ENCODE results near the gene PINLYP.
"Not testable (repeated sequence)": the region's sequence is repeated elsewhere in the genome, so short reads cannot be mapped to it uniquely, and the experiment has no call there.

PINLYP gene

DNA sequence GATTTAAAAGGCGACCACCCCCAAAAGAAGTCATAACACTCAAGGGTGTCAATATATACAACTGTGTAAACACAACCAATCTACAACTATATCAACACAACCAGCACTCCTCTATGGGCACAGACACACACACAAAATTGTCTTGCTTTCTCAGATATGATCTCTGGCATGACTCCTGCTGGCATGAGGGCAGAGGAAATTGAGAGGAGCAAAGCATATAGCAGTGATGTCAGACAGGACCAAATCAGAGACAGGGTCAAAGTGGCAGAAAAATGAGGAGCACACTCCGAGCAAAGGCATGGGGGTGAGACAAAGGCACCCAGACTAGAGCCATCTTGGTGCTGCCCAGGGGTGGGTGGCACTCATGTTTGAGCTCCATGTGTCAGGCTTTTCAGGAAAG lies 10.7 kb downstream of the PINLYP start:
- TF ChIP-seq, protein P1, sequence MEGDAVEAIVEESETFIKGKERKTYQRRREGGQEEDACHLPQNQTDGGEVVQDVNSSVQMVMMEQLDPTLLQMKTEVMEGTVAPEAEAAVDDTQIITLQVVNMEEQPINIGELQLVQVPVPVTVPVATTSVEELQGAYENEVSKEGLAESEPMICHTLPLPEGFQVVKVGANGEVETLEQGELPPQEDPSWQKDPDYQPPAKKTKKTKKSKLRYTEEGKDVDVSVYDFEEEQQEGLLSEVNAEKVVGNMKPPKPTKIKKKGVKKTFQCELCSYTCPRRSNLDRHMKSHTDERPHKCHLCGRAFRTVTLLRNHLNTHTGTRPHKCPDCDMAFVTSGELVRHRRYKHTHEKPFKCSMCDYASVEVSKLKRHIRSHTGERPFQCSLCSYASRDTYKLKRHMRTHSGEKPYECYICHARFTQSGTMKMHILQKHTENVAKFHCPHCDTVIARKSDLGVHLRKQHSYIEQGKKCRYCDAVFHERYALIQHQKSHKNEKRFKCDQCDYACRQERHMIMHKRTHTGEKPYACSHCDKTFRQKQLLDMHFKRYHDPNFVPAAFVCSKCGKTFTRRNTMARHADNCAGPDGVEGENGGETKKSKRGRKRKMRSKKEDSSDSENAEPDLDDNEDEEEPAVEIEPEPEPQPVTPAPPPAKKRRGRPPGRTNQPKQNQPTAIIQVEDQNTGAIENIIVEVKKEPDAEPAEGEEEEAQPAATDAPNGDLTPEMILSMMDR (IDR thresholded peaks at IDR 0.05; ENCODE audit: insufficient read depth, low read length): no peak
- TF ChIP-seq GABPA (IDR thresholded peaks at IDR 0.05; ENCODE audit: low read depth) (no peak), REST (IDR thresholded peaks at IDR 0.05; ENCODE audit: insufficient replicate concordance, low read depth) (no peak), SPI1 (IDR thresholded peaks at IDR 0.05; ENCODE audit: borderline replicate concordance, low read depth) (no peak), POLR2AphosphoS5 (IDR thresholded peaks at IDR 0.05; ENCODE audit: low read depth) (no peak)
- H3K4me3 ChIP-seq (replicated peaks; ENCODE audit: insufficient read depth, low read length): no peak overlapping the region
- DNase-seq (ENCODE audit: low read depth in 1 of 2, low spot score in 1 of 2): no peak
- H3K27me3 ChIP-seq (ENCODE audit: insufficient read depth, poor library complexity, severe bottlenecking): no peaks in the 10 kb centered on the region
- H3K27ac ChIP-seq (replicated peaks): no peak overlapping the region

DNA sequence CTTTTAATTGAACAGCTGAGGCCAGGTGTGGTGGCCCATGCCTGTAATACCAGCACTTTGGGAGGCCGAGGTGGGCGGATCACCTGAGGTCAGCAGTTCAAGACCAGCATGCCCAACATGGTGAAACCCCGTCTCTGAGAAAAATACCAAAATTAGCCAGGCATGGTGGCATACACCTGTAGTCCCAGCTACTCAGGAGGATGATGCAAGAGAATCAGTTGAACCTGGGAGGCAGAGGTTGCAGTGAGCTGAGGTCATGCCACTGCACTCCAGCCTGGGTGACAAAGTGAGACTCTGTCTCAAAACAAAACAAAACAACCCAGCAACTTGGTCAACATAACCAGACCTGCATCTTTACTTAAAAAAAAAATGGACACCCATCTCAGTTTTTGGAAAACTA lies 11.4 kb downstream of the PINLYP start:
- H3K27me3 ChIP-seq (ENCODE audit: insufficient read depth, poor library complexity, severe bottlenecking); DNase-seq (ENCODE audit: low read depth in 1 of 2, low spot score in 1 of 2); H3K27ac ChIP-seq (replicated peaks); H3K4me3 ChIP-seq (replicated peaks; ENCODE audit: insufficient read depth, low read length): not testable (repeated sequence)

GRCh38 chr19:43589277-43589676 lies 13.7 kb downstream of the PINLYP start:
- DNase-seq (ENCODE audit: low read depth in 1 of 2, low spot score in 1 of 2): no peak
- TF ChIP-seq SPI1 (IDR thresholded peaks at IDR 0.05; ENCODE audit: borderline replicate concordance, low read depth): no peak
- TF ChIP-seq, protein P1 (IDR thresholded peaks at IDR 0.05; ENCODE audit: insufficient read depth, low read length): no peak
- no peak for TF ChIP-seq POLR2AphosphoS5 (IDR thresholded peaks at IDR 0.05; ENCODE audit: low read depth)
- TF ChIP-seq REST (IDR thresholded peaks at IDR 0.05; ENCODE audit: insufficient replicate concordance, low read depth): no peak
- no peak for TF ChIP-seq GABPA (IDR thresholded peaks at IDR 0.05; ENCODE audit: low read depth)
- Histone ChIP-seq H3K27me3 (ENCODE audit: insufficient read depth, poor library complexity, severe bottlenecking) (no peaks in the 10 kb centered on the region), H3K4me3 (replicated peaks; ENCODE audit: insufficient read depth, low read length) (no peak overlapping the region), H3K27ac (replicated peaks) (no peak overlapping the region)

DNA sequence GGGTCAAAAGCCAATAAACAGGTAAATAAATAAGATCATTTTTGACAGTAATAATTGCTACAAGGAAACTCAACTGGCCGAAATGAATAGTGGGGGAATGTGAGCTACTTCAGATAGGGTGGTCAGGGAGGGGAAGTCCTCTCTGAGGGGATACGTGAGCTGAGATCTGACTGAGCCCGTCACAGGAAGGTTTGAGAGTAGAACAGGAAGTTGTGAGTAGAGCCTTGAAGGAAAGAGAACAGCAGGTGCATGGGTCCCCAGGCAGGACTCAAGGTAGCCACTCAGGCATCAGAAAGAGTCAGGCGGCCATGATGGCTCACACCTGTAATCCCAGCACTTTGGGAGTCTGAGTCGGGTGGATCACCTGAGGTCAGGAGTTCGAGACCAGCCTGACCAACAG lies 14.1 kb downstream of the PINLYP start:
- no peaks in the 10 kb centered on the region for H3K27me3 ChIP-seq (ENCODE audit: insufficient read depth, poor library complexity, severe bottlenecking)
- H3K4me3 ChIP-seq (replicated peaks; ENCODE audit: insufficient read depth, low read length): no peak overlapping the region
- TF ChIP-seq, protein P1 (IDR thresholded peaks at IDR 0.05; ENCODE audit: insufficient read depth, low read length): no peak
- TF ChIP-seq SPI1 (IDR thresholded peaks at IDR 0.05; ENCODE audit: borderline replicate concordance, low read depth) (no peak), REST (IDR thresholded peaks at IDR 0.05; ENCODE audit: insufficient replicate concordance, low read depth) (no peak), POLR2AphosphoS5 (IDR thresholded peaks at IDR 0.05; ENCODE audit: low read depth) (no peak), GABPA (IDR thresholded peaks at IDR 0.05; ENCODE audit: low read depth) (no peak)
- H3K27ac ChIP-seq (replicated peaks): no peak overlapping the region
- DNase-seq (ENCODE audit: low read depth in 1 of 2, low spot score in 1 of 2): no peak
